Left cardiac atrium (tissue), 4 donors: ENCODE results near the gene KLHDC8A. TPM values are rescaled to one million over a fixed set of nuclear protein-coding genes. Genes with fewer than 3 reads are reported as not detected.

Experiments
- ATAC-seq, 2 donors: fragments of 200-7000 bp; cut with Tn5 transposase; one replicate each; pipeline ENCODE4 v1.9.1; 2020; ENCODE audit warnings: mild to moderate bottlenecking in 2 of 2, moderate library complexity in 2 of 2
- DNase-seq: peaks from one replicate; pipeline ENCODE4 v3.0.0-alpha.2; 2020
- intact Hi-C, 2 donors: fragments of 100-400 bp; cut with DNase I; formaldehyde crosslinking; loops; one replicate each; pipeline versions ENCODE4 v1.14.1 to v1.15.1; 2022 to 2023
- total RNA-seq, 2 donors: library from RNA; stranded (reverse); fragmentation: NEBNext Ultra II Directional; extraction: Animal tissue kit (Norgen Biotek cat#: 25700); gene quantifications; one replicate each; pipeline ENCODE4 v1.2.1, GENCODE V29; 2021
- donor health status: DM: no; HTN: yes; CAD: no.
- donor health status: DM: no; HTN: yes; CAD: no; lungs with severe emphysema.
- donor health status: DM: yes; HTN: yes; CAD: no.
- donor health status: Dilated cardiomyopathy.

The KLHDC8A gene
- total RNA-seq, 2 donors from 2014 or later, result 0.31 to 0.53 TPM

DNA sequence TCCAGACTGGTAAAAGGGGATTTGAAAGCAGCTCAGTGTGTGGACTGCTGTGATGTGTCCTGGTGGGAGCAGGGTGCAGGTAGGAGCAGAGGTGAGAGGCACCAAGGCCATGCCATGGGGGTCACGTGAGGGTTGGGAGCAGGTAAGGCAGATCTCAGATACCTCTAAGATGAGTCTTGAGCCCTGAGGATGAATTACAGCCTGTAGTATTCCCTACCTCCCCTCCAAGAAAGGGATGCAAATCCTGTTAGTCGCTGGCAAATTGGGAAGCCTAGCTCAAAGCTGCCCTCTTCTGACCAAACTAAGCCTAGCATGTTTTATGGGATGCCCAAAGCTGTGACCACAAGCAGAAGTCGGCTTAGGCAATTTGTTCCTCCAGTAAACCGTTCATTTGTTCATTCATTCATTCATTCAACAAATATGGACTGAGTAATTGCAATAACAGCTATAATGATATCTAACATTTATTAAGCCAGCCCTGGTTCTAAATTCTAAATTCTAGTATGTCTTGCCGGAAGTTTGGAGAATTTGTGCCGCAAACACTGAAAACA lies 31.3 kb downstream of the KLHDC8A start:
- intact Hi-C loops, result loop anchor here (1.0 to 2.0 kb wide), 2 partner anchors 52 to 53 kb away; no protein-coding TSS in a partner anchor

DNA sequence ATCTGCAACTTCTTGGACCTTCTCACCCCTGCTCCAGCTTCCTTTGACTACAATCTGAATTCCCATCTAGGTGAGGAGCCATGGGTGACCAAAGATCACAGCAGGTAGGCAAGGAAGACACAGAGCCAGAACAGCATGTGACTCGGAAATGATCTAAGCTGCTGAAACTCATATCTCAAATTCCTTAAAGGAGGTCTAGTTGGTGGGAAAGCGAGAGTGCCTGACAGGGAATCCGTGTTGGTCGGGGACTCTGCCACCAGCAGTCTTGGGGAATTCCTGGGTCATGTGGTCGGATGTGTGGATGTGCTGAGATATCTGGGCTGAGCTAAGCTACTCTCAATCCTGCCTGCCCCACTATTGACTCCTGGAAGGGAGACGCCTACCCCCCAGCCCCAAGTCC lies 31.9 kb downstream of the KLHDC8A start:
- no peak for DNase-seq
- intact Hi-C loops, result loop anchor here (1.0 to 2.0 kb wide), 2 partner anchors 51 to 52 kb away; no protein-coding TSS in a partner anchor
- ATAC-seq, result no peak

More for the DNA sequence above, 31.3 kb downstream of the KLHDC8A start:
- peak in 1 of 2 donors; percentile 10 for ATAC-seq
- no peak for DNase-seq

DNA sequence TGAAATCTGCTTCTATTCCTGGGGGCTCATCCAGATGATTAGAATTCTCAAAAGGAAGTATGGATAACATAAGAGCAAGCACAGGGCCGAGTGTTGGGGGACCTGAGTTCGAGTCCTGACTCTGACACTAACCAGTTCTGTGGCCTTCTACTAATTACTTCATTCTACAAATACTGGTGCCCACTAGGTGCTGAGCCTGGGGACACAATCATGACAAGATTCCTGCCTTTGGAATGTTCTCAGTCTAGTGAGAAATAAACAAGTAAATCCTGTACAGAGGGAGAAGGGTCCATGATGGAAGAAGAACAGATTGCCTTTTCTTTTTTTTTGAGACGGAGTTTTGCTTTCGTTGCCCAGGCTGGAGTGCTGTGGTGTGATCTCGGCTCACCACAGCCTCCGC lies 32.9 kb downstream of the KLHDC8A start:
- ATAC-seq (no peak), DNase-seq (no peak)
- intact Hi-C loops, result loop anchor here in 1 of 2 donors (2.0 kb wide), 1 partner anchor 51 kb away; no protein-coding TSS in a partner anchor

DNA sequence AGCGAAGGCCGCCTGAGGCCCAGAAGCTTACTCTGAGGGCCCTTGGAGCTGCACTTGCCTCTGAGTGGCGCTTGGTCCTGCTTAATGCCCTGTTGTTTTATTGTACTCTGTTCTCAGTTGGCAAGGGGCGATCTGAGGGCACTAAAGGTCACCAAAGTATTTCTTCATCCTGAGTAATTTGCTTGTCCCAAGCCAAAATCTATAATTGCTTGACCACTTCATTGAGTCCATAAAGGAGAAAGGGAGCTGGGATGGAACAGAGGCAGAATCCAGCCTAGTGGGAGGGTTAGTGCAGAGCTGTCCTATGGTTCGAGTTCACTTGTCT lies 34.8 kb downstream of the KLHDC8A start:
- ATAC-seq (no peak), DNase-seq (no peak)
- intact Hi-C loops, result no loop called here

DNA sequence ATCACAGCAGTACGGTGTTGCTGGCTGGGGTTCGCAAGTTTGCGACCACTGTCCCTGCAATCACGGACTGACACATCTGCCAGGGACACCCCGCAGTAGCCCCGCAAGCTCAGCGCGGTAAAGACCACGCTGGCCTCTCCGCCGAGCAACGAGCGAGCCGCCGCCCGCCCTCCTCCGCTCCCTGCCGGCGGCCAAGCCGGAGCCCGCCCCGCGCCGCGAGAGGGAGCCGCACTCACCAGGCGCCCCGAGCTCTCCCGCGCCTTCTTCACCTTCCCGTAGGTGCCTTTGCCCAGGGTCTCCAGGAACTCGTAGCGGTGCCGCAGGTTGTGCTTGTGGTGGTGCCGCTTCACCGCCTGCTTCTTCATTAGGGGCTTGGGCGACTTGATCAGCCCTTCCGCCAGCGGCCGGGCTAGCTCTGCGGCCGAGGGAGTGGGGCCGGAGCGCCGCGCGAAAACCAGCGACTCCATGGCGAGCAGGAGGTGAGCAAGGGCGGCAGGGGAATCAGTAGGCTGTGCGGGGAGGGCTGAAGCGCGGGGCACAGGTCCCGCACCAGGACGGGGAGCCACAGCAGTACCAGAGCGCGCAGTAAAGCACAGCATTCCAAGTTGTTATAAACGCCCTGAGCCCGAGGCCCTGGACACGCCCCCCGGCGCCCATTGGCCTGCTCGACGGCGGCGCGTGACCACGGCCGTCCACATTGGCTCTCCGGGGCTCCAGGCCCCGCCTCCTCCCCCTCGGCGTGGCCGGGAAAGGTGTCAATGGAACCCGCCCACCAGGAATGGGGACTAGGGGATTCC lies 35.4 kb downstream of the KLHDC8A start, which contains the start of gene NUAK2:
NUAK2 (minus strand) TSS at position 584 of the 797 bp plus-strand sequence; CDS start at position 467, 117 bp downstream.
- ATAC-seq, result peak; percentile 95
- intact Hi-C loops, result no loop called here
- DNase-seq, result peak; percentile 94

DNA sequence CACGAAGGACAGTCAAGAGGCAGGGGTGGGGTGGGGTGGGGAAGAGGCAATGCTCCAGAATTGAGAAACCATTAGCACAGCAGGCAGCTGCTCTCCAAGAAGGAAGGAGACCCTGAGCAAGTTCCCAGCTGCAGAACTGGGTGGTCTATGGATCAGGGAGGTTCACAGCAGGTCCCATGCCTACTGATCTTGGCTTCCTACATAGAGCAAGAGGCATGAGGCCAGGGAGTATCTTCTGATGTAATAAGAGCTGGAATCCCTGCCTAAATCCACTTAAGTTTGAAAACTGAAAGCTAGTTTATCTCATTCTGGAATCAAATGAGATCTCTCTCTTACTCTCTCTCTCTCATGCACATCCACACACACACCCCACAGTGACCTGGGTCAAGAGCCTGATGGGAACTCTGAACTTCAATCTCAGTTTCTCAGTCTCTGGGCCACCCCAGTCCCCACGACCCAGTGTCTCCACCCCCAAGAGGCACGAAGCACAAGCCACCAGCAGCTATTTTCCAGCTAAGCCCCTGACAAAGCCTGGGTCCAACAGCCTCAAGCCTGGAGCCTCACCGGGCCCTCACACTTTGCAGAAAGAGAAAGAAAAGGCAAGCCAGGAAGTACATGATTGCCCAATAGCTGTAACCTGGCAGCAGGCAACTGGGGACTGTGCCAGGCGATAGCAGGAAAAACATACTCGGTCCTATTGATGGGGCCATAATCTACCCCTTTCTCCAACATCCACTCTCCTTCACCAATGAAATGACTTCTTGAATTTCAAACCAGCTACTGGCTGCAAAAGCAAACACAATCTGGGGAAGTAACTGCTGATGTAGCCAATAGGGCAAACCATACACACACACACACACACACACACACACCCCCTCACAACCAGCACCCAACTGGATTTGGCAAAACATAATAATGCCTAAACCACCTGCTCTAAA lies 37.4 kb downstream of the KLHDC8A start:
- ATAC-seq (peak; percentile 25 to 41), DNase-seq (peak; percentile 58)
- intact Hi-C loops, result no loop called here

DNA sequence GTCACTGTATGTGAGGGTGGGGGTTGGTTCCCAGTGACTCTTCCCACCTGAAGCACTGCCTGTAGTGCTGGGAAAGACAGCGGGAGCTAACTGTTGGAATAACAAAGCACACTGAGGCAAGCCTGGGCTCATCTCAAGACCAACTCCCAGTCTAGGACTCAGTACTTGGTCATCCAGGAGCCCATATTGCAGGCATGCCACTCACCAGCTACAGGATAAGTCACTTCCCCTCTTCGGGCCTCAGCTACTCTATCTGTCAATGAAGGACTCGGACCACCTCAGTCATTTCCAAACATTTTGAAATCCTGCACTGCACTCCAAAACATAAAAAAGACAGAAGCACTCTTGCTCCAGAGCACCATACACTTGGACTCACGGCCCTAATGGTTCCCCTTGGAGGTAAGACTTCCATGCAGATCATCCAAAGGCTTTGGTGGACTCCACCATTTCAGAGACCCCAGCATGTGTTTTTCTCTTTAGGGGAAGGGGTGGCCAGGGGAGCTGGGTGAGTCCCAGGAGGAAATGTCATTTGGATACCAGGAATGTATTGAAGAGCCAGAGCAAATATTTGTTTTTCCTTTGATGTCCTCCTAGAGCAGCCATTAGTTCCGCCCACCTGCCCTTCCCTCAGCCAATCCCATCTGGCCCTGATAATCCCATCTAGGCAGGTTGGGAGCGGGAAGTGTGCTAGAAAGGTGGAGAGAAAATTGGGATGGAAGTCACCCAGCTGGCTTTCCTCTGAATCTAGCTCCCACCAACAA lies 38.3 kb downstream of the KLHDC8A start:
- ATAC-seq (no peak), DNase-seq (no peak)
- intact Hi-C loops, result no loop called here

DNA sequence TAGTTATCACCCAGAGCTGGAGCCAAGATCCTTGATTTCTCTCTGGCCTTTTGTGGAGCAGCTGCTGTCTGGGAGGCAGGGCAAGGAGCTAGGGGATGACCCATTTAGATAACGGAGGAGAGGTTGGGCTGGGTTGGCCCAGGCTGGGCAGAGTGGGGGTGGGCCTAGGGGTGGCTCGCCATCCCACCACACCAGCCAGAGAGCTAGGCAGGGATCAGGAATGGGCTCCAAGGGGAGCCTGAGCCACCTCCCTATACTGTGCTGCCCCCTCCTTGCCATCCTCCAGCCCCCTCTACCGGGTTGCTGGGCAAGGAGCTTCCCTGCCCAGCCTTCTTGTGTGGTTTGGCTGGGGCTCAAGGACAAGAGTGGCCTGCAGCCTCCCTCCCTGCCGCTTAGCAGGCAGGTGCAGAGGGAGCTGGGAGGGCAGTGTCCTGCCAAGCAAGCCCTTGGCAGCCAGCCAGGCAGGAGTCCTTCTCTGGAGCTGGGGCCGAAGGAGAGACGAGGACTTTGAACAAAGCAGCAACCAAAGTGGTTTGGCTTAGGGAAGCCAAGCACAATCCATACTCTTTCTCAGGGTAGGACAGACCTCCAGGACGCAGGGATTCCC lies 39.3 kb downstream of the KLHDC8A start:
- intact Hi-C loops, result no loop called here
- peak; percentile 76 for DNase-seq
- ATAC-seq, result peak; percentile 35 to 38

DNA sequence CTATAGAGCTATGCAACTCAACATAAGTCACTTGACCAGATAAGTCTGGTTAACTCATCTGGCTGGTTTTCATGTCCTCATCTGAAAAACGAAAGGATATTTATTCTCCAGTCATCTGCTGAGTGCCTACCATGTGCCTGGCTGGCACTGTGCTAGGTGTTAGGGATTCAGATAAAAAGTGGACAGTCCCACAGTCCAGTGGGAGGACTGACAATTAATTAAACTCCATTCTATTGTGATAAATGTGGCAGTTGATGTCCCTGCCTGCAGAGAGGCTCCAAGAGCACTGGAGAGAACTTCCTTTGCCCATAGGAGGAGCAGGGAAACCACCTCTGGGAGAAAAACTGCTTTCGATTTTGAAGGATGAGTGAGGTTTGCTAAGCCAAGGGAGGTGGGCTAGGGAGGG lies 40.6 kb downstream of the KLHDC8A start:
- peak; percentile 16 to 28 for ATAC-seq
- intact Hi-C loops, result no loop called here
- DNase-seq, result peak; percentile 34

DNA sequence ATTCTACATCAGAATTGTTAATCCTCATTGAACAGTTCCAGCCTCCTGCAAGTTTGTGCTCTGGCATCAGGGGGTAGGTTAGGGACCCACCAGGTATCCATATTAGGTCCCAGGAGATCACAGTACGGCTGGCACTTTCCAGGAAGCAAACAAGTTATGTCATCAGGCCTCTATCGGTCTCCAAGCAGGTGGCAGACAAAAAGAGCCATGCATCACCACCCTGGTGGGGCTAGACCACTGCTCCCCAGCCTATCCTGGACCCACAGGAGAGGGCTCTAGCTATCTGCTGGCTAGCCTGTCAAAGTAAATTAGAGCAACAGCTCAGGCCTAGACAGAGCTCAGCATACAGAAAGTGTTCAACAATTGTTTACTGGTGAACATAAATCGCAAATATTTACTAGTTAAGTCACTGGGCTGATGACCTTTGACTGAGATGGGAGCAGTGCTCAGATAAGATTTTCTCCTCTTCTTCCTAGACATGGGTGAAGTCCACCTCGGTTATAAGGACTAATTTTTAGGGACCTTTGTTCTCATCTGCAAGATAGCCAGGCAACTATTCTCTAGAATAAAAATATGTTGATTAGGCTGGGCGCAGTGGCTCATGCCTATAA lies 41.6 kb downstream of the KLHDC8A start:
- intact Hi-C loops, result no loop called here
- DNase-seq (no peak), ATAC-seq (no peak)

DNA sequence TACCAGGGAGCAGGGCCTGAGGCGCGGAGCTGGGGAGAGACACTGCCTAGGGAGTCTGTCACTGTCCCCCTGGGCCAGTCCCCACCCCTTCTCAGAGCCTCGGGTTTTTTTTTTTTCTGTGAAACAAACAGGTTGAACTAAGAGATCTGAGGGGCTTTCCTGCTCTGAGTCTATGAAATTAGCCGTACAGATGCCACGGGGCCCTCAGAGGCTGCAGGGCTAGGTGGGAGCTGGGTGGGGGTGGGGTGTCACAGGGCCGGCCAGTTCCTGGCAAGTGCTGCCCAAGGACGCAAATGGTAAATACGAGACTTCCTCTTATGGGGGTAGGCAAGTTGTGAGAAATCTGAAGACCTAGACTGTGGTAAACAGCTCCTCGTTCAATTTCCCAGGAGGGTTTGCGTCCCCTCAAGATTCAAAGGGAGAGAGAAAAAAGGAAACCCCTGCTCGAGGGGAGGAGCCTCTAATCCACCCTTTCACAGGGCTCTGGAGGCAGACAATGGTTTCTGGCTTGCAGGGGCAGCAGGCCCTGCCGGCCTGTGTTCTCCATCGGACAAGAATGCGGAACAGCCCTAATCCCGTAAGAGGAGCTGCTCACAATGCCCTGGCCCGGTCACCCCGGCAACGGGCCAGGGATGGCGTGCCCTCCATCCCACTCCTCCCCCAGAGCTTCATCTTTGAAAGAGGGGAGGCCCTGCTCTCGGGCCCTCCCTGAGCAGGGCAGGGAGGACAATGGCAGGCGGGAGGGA lies 43.0 kb downstream of the KLHDC8A start:
- peak; percentile 65 for DNase-seq
- intact Hi-C loops, result no loop called here

DNA sequence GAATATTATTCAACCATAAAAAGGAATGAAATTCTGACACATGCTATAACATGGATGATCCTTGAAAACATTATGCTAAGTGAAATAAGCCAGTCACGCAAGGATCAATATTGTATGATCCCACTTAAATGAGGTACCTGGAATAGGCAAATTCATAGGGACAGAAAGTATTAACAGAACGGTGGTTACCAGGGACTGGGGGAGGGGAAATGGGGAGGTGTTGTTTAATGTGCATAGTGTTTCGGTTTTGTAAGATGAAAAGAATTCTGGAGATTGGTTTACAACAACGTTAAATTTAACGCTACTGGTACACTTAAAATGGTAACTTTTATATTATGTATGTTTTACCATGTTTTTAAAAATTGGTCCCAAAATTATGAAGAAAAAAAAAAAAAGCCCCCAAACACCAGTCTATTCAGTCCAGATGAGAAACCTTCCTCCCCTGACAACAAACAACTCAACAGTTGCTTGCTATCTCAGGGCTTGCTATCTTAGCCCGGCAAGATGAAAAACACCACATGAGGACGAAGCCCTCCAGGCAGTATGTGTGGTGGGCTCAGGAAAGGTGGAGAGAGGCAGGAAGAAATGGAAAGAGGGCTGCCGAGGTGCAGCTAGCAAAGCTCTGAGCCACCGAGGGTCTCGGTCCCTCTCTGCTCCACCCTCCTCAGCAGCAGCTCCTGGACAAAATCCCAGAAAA lies 43.7 kb downstream of the KLHDC8A start:
- ATAC-seq (no peak), DNase-seq (no peak)
- intact Hi-C loops, result no loop called here

More for the DNA sequence above, 43.0 kb downstream of the KLHDC8A start:
- peak; percentile 70 to 77 for ATAC-seq

DNA sequence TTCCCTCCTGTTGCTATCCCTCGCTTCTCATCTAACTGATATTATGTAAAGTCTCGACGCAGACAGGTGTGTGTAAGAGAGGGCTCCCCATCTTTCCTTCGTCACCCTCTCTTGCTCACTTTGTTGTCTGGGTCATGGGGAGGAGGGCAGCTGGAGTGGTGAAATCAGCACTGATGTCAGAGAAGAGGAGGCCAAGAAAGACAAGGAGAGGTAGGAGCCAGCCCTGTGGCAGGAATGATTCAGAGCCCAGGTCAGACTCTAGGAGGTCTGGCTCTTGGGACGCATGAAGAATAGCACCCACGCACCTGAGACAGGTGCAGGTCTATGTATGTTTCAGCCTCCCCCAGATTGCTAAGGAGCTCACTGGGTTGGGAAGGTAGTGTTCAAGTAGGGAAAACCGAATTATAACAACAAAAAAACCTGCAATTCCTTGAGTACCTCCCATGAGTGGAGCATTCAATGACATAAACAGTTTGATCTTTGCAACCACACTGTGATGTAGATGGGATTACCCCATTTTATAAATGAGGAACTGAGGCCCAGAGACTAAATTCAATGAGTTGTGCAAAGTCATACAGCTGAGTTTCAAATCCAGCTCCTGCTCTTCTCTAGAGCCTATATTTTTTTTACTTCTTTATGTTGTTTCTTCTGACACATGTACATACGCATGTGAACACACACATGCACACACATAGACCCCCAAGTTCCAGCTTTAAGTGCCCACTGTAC lies 45.6 kb downstream of the KLHDC8A start:
- intact Hi-C loops, result no loop called here
- DNase-seq (no peak), ATAC-seq (no peak)

DNA sequence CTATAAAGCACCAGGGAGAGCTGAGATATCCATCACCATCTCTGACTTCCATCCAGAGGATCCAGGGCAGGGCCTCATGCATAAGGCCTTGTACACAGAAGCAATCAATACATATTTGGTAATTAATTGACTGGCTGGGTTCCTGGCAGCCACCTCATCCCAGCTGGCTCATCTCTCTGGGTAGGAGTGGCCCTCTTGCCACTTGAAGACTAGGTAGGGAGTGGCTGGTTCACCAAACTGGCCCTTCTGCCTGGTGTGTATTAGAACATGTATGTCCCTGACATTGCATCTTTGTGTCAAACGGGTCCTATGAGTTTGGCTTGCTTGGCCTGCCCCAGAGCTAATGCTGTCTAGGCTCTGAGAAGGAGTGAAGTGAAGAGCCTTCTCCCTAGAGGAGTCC lies 47.0 kb downstream of the KLHDC8A start:
- no peak for DNase-seq
- intact Hi-C loops, result no loop called here
- ATAC-seq, result no peak

DNA sequence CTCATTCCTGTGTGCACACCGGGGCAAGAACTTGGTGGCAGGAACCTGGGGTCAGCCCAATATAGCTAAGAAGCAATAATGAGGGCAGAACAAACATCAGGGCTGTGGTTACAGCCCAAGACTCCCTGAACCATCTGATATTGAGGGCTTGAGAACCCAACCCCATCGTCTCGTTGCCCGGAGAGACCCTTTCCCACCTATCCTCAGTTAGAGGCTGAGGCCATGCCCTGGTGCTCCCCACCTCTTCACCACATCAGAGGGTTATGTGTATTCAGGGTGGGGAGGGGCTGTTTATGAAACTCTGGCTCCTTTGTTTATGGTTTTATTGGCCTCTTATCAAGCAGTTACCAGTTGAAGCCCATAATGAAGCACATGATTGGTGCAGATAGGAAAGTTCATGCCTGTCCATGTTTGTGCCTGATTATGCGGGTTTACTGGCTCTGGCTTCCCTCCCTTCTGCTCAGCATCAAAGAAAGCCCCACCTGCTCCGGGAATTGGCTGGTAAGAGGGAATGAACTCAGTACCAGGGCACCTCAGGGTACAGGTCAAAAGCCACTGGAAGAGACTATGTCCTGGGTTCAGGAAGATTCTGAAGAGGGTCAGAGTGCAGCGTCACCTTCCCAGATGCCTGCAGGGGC lies 49.7 kb downstream of the KLHDC8A start:
- DNase-seq (no peak), ATAC-seq (no peak)
- intact Hi-C loops, result no loop called here

DNA sequence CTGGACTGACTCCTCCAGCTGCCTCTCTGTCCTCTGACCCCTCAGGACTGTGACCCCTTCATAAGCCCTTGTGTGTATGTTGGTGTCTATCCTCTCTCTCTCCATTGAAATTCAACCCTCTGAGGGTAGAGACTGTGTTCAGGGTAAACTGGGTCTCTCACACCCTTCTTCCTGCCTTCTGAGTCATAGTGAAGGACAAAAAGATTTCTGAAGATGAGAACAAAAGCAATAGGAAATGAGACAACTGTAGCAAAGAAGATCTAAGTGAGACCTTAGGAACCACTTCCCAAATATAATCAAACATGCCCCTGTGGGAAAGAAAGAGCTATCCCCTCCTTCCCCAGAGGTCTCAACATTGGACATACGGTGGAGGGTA lies 52.0 kb downstream of the KLHDC8A start:
- DNase-seq, result no peak
- ATAC-seq, result no peak
- intact Hi-C loops, result no loop called here
